IMR-90 (cell line): ENCODE results near the gene SIK3. TPM values are rescaled to one million over a fixed set of nuclear protein-coding genes. Genes with fewer than 3 reads are reported as not detected.

Experiments
- ATAC-seq: fragments of 200-7000 bp; cut with Tn5 transposase; 2 replicates; pipeline ENCODE4 v1.9.1; 2020; ENCODE audit warnings: low read depth, mild to moderate bottlenecking, moderate library complexity
- BruUV-seq: library from RNA; stranded (reverse); fragments of 400-500 nt; replicated peaks from 2 replicates; lab custom pipeline; 2021; lab: Mats Ljungman, UMichigan
- CTCF ChIA-PET: fragments of 300-600 bp; formaldehyde crosslinking; extraction: SDS; loops from one replicate; lab custom pipeline; 2021; ENCODE audit warnings: antibody characterized with exemption; lab: Yijun Ruan, JAX
- POLR2A ChIA-PET: fragments of 300-600 bp; sonication (Branson Sonifier 250); formaldehyde crosslinking; loops from one replicate; lab custom pipeline; 2022; ENCODE audit warnings: antibody characterized with exemption; ENCODE audit not compliant: unreplicated experiment; lab: Charles Lee
- DNase-seq: peaks from one replicate; pipeline ENCODE4 v3.0.0; 2013
- H2AFZ ChIP-seq: replicated peaks from 2 replicates; pipeline ENCODE3; 2013; ENCODE audit warnings: low read length, mild to moderate bottlenecking; ENCODE audit not compliant: poor library complexity
- H2AK5ac ChIP-seq: 2 replicates; pipeline ENCODE4 v1.6.1; 2013; ENCODE audit warnings: low read depth, low read length, inconsistent platforms
- H2AK9ac ChIP-seq: replicated peaks from 2 replicates; pipeline ENCODE3; 2013; ENCODE audit warnings: mild to moderate bottlenecking, low read depth, low read length, moderate library complexity; ENCODE audit not compliant: poor library complexity
- H2BK120ac ChIP-seq: 2 replicates; pipeline ENCODE4 v1.6.1; 2013; ENCODE audit warnings: low read depth, low read length, inconsistent platforms
- H2BK15ac ChIP-seq: 3 replicates; pipeline ENCODE4 v1.6.1; 2013; ENCODE audit warnings: low read depth, low read length, inconsistent platforms
- H2BK20ac ChIP-seq: 2 replicates; pipeline ENCODE4 v1.6.1; 2013; ENCODE audit warnings: low read depth, mild to moderate bottlenecking, inconsistent platforms, low read length, moderate library complexity
- H2BK5ac ChIP-seq: 2 replicates; pipeline ENCODE4 v1.6.1; 2013; ENCODE audit warnings: mild to moderate bottlenecking, low read depth, low read length, inconsistent platforms; ENCODE audit not compliant: poor library complexity, severe bottlenecking
- H3K14ac ChIP-seq: replicated peaks from 2 replicates; pipeline ENCODE4 v1.6.1; 2013; ENCODE audit warnings: low read depth, low read length, inconsistent platforms
- H3K18ac ChIP-seq: 2 replicates; pipeline ENCODE4 v1.6.1; 2013; ENCODE audit warnings: low read depth, low read length, control low read depth
- H3K23ac ChIP-seq: 2 replicates; pipeline ENCODE4 v1.6.1; 2013; ENCODE audit warnings: low read depth, low read length, inconsistent platforms
- H3K27ac ChIP-seq: 2 replicates; pipeline ENCODE4 v1.5.1; 2013; ENCODE audit warnings: mild to moderate bottlenecking, control low read depth, low read length; ENCODE audit not compliant: insufficient read depth
- H3K27me3 ChIP-seq: 2 replicates; pipeline ENCODE4 v1.6.1; 2013; ENCODE audit warnings: low read length; ENCODE audit not compliant: control insufficient read depth, insufficient read depth
- H3K36me3 ChIP-seq: 2 replicates; pipeline ENCODE4 v1.6.1; 2013; ENCODE audit warnings: low read length, mixed read lengths; ENCODE audit not compliant: control insufficient read depth, insufficient read depth
- H3K4ac ChIP-seq: 2 replicates; pipeline ENCODE4 v1.6.1; 2013; ENCODE audit warnings: low read depth, low read length, inconsistent platforms
- H3K4me1 ChIP-seq: 2 replicates; pipeline ENCODE4 v1.6.1; 2013; ENCODE audit warnings: low read length, mixed read lengths; ENCODE audit not compliant: control insufficient read depth, insufficient read depth
- H3K4me2 ChIP-seq: 2 replicates; pipeline ENCODE4 v1.6.1; 2013; ENCODE audit warnings: low read depth, mild to moderate bottlenecking, control low read depth, low read length, moderate library complexity
- H3K4me3 ChIP-seq: 2 replicates; pipeline ENCODE4 v1.5.1; 2013; ENCODE audit warnings: low read depth, mild to moderate bottlenecking, control low read depth, low read length, moderate library complexity; ENCODE audit not compliant: insufficient read depth
- H3K56ac ChIP-seq: 2 replicates; pipeline ENCODE4 v1.6.1; 2013; ENCODE audit warnings: low read length, inconsistent platforms; ENCODE audit not compliant: insufficient read depth; ENCODE audit errors: extremely low read depth
- H3K79me1 ChIP-seq, 2 experiments: 2 replicates each; pipeline ENCODE4 v1.6.1; 2013; ENCODE audit warnings: low read length in 2 of 2, inconsistent platforms in 1 of 2, low read depth in 1 of 2
- H3K9ac ChIP-seq: 2 replicates; pipeline ENCODE4 v1.6.1; 2013; ENCODE audit warnings: low read depth, low read length, control low read depth
- H3K9me1 ChIP-seq: 2 replicates; pipeline ENCODE4 v1.6.1; 2013; ENCODE audit warnings: low read length, inconsistent platforms; ENCODE audit not compliant: insufficient read depth
- H3K9me3 ChIP-seq: 2 replicates; pipeline ENCODE4 v1.6.1; 2013; ENCODE audit warnings: low read length; ENCODE audit not compliant: control insufficient read depth, insufficient read depth
- H4K20me1 ChIP-seq: 2 replicates; pipeline ENCODE4 v1.6.1; 2013; ENCODE audit warnings: low read length, inconsistent platforms; ENCODE audit not compliant: insufficient read depth
- H4K5ac ChIP-seq: 2 replicates; pipeline ENCODE4 v1.6.1; 2013; ENCODE audit warnings: mild to moderate bottlenecking, low read depth, low read length, control low read depth
- H4K8ac ChIP-seq, 2 experiments: 2 replicates each; pipeline ENCODE4 v1.6.1; 2013; ENCODE audit warnings: low read depth in 2 of 2, low read length in 2 of 2, control low read depth in 1 of 2, inconsistent platforms in 1 of 2
- H4K91ac ChIP-seq: 2 replicates; pipeline ENCODE4 v1.6.1; 2013; ENCODE audit warnings: low read depth, low read length, inconsistent platforms; ENCODE audit not compliant: insufficient read depth
- BHLHE40 ChIP-seq: fragments of 150-350 bp; IDR thresholded peaks from 2 replicates; pipeline ENCODE4 v1.6.1; 2016; ENCODE audit warnings: mild to moderate bottlenecking, low read depth, low read length
- CEBPB ChIP-seq: IDR thresholded peaks from 2 replicates; pipeline ENCODE4 v1.6.1; 2012; ENCODE audit warnings: low read depth, low read length, improper control_type of control experiment
- CHD1 ChIP-seq: IDR thresholded peaks from 2 replicates; pipeline ENCODE4 v1.6.1; 2012; ENCODE audit warnings: low read depth, low read length, improper control_type of control experiment
- FOS ChIP-seq: fragments of 150-350 bp; IDR thresholded peaks from 2 replicates; pipeline ENCODE4 v1.6.1; 2016; ENCODE audit warnings: low read depth, low read length
- WGBS, 2 experiments: methylation state at CpG; one replicate each; pipeline versions ENCODE4 v1.1.5 to v1.1.7; 2013; ENCODE audit warnings: missing lambda C conversion rate in 2 of 2; ENCODE audit not compliant: insufficient read length in 1 of 2; ENCODE audit errors: extremely low coverage in 2 of 2; 5-methylcytosine and 5-hydroxymethylcytosine counted together
- dilution Hi-C: fragments of 300-500 bp; cut with HindIII; formaldehyde crosslinking; loops from one replicate; pipeline ENCODE4 v1.14.3; 2018; ENCODE audit warnings: low sequenced_read_pairs; ENCODE audit not compliant: unreplicated experiment
- in situ Hi-C: fragments of 300-500 bp; cut with MboI; formaldehyde crosslinking; loops from 3 replicates; pipeline ENCODE4 v1.14.3; 2019; ENCODE audit warnings: low sequenced_read_pairs, inconsistent platforms, mixed read lengths
- intact Hi-C: fragments of 100-400 bp; cut with micrococcal nuclease; formaldehyde crosslinking; loops from 2 replicates; pipeline ENCODE4 v1.10.0; 2022
- polyA plus RNA-seq, 3 experiments: library from polyadenylated mRNA; depleted of rRNA; stranded (reverse); fragments of >200 nt; gene quantifications; 2 replicates each; pipeline ENCODE4 v1.2.3, GENCODE V29; 2012; ENCODE audit warnings: low replicate concordance in 1 of 3
- total RNA-seq: library from RNA; depleted of rRNA; stranded (reverse); fragments of >200 nt; gene quantifications from 2 replicates; pipeline ENCODE4 v1.2.3, GENCODE V29; 2012
- TF ChIP-seq, protein P1 (sequence below): fragments of 150-350 bp; IDR thresholded peaks from 2 replicates; pipeline ENCODE4 v1.6.1; 2016; ENCODE audit warnings: low read depth, mild to moderate bottlenecking, low read length, moderate library complexity, borderline replicate concordance

Gene SIK3
- total and polyA plus RNA-seq, 2 of the 4 experiments (the other 2 are of a cell fraction): 8.2 to 9.1 TPM

DNA sequence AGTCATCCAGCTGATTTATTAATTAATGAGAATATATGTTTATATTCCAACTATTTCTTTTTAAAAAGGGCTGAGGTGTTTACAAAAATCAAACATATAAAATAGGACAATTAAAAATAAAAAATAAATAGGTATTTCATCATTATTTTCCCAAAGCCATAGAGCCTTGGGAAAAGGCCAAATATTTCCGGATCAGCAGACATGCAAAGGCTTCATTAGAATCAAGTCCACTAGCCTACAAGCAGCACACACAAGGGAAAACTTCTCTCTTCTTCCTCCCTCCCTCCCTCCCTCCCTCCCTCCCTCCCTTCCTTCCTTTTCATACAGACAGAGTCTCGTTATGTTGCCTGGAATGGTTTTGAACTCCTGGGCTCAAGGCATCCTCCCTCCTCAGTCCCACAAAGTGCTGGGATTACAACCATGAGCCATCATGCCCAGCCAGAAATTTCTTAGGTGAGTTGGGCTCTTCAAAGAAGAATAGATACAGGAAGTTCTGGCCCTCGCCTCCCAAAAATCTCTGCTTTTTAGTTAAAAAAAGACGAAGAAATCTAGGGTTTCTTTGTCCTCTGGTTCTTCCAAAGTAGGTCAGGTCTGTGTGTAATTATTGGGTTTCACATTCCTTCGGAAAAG, 121.2 kb downstream of the SIK3 start:
- TF ChIP-seq, protein P1, sequence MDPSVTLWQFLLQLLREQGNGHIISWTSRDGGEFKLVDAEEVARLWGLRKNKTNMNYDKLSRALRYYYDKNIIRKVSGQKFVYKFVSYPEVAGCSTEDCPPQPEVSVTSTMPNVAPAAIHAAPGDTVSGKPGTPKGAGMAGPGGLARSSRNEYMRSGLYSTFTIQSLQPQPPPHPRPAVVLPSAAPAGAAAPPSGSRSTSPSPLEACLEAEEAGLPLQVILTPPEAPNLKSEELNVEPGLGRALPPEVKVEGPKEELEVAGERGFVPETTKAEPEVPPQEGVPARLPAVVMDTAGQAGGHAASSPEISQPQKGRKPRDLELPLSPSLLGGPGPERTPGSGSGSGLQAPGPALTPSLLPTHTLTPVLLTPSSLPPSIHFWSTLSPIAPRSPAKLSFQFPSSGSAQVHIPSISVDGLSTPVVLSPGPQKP: no peak
- TF ChIP-seq CEBPB (no peak), BHLHE40 (no peak), FOS (no peak), CHD1 (no peak)
- no peak overlapping the region for H2BK5ac ChIP-seq
- H3K56ac ChIP-seq: no peak overlapping the region
- no peak overlapping the region for H2BK120ac ChIP-seq
- no peak overlapping the region for H3K4me2 ChIP-seq
- no peak overlapping the region for H3K27ac ChIP-seq
- H2AK5ac ChIP-seq: no peak overlapping the region
- H4K91ac ChIP-seq: no peak overlapping the region
- no peak overlapping the region for H3K18ac ChIP-seq
- H4K5ac ChIP-seq: no peak overlapping the region
- no peak overlapping the region for H2BK20ac ChIP-seq
- peaks cover 25 to 38% of the 10 kb centered on the region in 2 experiments for H3K79me1 ChIP-seq
- no peak overlapping the region for H3K9ac ChIP-seq
- H3K14ac ChIP-seq: no peak overlapping the region
- BruUV-seq: no TSS peak
- DNase-seq (no peak), ATAC-seq (no peak)
- H3K9me3 ChIP-seq: no peaks in the 10 kb centered on the region
- in situ Hi-C loops (no loop called here), dilution Hi-C loops (no loop called here), intact Hi-C loops (no loop called here)
- CTCF ChIA-PET: no interaction called here
- H3K23ac ChIP-seq: no peak overlapping the region
- no peak overlapping the region for H3K4ac ChIP-seq
- no peak overlapping the region for H2BK15ac ChIP-seq
- no CpG with 5 or more reads among the region's 5 CpGs for WGBS, 2 experiments
- H3K4me3 ChIP-seq: no peak overlapping the region
- POLR2A ChIA-PET: no interaction called here
- H3K9me1 ChIP-seq: no peaks in the 10 kb centered on the region
- H2AFZ ChIP-seq: no peak overlapping the region
- H3K36me3 ChIP-seq: no peaks in the 10 kb centered on the region
- no peaks in the 10 kb centered on the region; the same call in 1 of the 2 replicates for H3K4me1 ChIP-seq
- no peaks in the 10 kb centered on the region for H3K27me3 ChIP-seq
- H2AK9ac ChIP-seq: no peak overlapping the region
- H4K8ac ChIP-seq: no peak overlapping the region
- H4K20me1 ChIP-seq: peaks cover 2% of the 10 kb centered on the region; the same call in 1 of the 2 replicates
